GM12872 (cell line): ENCODE measurements around the gene DYNLT4.

Source experiments
- CTCF ChIP-seq: IDR thresholded peaks from 3 replicates; pipeline ENCODE4 v1.5.1; 2011; ENCODE audit warnings: low read depth, mild to moderate bottlenecking, low read length, moderate library complexity; ENCODE audit not compliant: insufficient read depth

DYNLT4 gene

GRCh38 chr1:44826375-44827196 lies 19.4 kb upstream of the DYNLT4 start:
- TF ChIP-seq CTCF, result no peak

- no peak for TF ChIP-seq CTCF
Measured at GRCh38 chr1:44822981-44823451, 15.9 kb upstream of the DYNLT4 start.

- TF ChIP-seq CTCF, result no peak
Measured at GRCh38 chr1:44822131-44822701, 15.1 kb upstream of the DYNLT4 start.

- TF ChIP-seq CTCF, result no peak
Measured at GRCh38 chr1:44821240-44821715, 14.1 kb upstream of the DYNLT4 start.

GRCh38 chr1:44820328-44821239 lies 13.4 kb upstream of the DYNLT4 start:
- TF ChIP-seq CTCF, result no peak

- peak; percentile 19; the same call in 1 of the 3 replicates for TF ChIP-seq CTCF
Measured at GRCh38 chr1:44819608-44820327, 12.6 kb upstream of the DYNLT4 start.
